ENCODE measurements around the gene TNRC6C.

- TF ChIP-seq CTCF (IDR thresholded peaks at IDR 0.05 in 8 of 11, conservative IDR thresholded peaks at IDR 0.05 in 3 of 11) (no peak), POLR2AphosphoS5 (IDR thresholded peaks at IDR 0.05) (no peak)
These were observed 35.4 kb upstream of the TNRC6C start for GRCh38 chr17:77923135-77923534.

Data from spleen (tissue), 7 donors.